Karpas-422 (cell line): ENCODE measurements around the gene RGL3. TPM values are rescaled to one million over a fixed set of nuclear protein-coding genes. Genes with fewer than 3 reads are reported as not detected.
A peak's percentile ranks its signal among the peaks of the same experiment; 100 is the strongest.
"Not testable (repeated sequence)": the region's sequence is repeated elsewhere in the genome, so short reads cannot be mapped to it uniquely, and the experiment has no call there.

Experiments used
- DNase-seq: peaks from one replicate; pipeline ENCODE4 v3.0.0-alpha.2; 2015
- H2AFZ ChIP-seq: fragments of 200-600 bp; sonication (generic); 2 replicates; pipeline ENCODE4 v1.6.1; 2014; ENCODE audit warnings: antibody characterized with exemption, low read length, mixed read lengths
- H3K27ac ChIP-seq: fragments of 200-600 bp; sonication (generic); 2 replicates; pipeline ENCODE4 v1.5.1; 2014; ENCODE audit warnings: mild to moderate bottlenecking, low read length, moderate library complexity
- H3K27me3 ChIP-seq: fragments of 200-600 bp; sonication (generic); 2 replicates; pipeline ENCODE4 v1.6.1; 2014; ENCODE audit warnings: low read length, mixed read lengths
- H3K36me3 ChIP-seq: fragments of 200-600 bp; sonication (generic); 2 replicates; pipeline ENCODE4 v1.6.1; 2014; ENCODE audit warnings: low read length, mixed read lengths; ENCODE audit not compliant: insufficient read depth
- H3K4me1 ChIP-seq: fragments of 200-600 bp; sonication (generic); 2 replicates; pipeline ENCODE4 v1.6.1; 2014; ENCODE audit warnings: mild to moderate bottlenecking, low read length, mixed read lengths
- H3K4me2 ChIP-seq: fragments of 200-600 bp; sonication (generic); 2 replicates; pipeline ENCODE4 v1.6.1; 2014; ENCODE audit warnings: low read length, low read depth, mild to moderate bottlenecking; ENCODE audit not compliant: poor library complexity, severe bottlenecking
- H3K4me3 ChIP-seq: fragments of 200-600 bp; sonication (generic); 2 replicates; pipeline ENCODE4 v1.5.1; 2014; ENCODE audit warnings: mild to moderate bottlenecking, antibody characterized with exemption, low read length, mixed read lengths
- H3K79me2 ChIP-seq: fragments of 200-600 bp; sonication (generic); 2 replicates; pipeline ENCODE4 v1.6.1; 2014; ENCODE audit warnings: mild to moderate bottlenecking, low read length, mixed read lengths
- H3K9ac ChIP-seq: fragments of 200-600 bp; sonication (generic); 2 replicates; pipeline ENCODE4 v1.6.0; 2014; ENCODE audit warnings: low read length
- H3K9me2 ChIP-seq: fragments of 200-600 bp; sonication (generic), shearing (Covaris generic); replicated peaks from 2 replicates; pipeline ENCODE4 v1.6.0; 2014; ENCODE audit warnings: mild to moderate bottlenecking, low read length, moderate library complexity; ENCODE audit not compliant: insufficient read depth
- H3K9me3 ChIP-seq: fragments of 300-700, 200-600 bp; sonication (generic); 2 replicates; pipeline ENCODE4 v1.6.1; 2014; ENCODE audit warnings: low read length, mixed read lengths
- H4K20me1 ChIP-seq: fragments of 200-600 bp; sonication (generic); 2 replicates; pipeline ENCODE4 v1.6.1; 2014; ENCODE audit warnings: mild to moderate bottlenecking, antibody characterized with exemption, low read length, low read depth; ENCODE audit not compliant: insufficient read depth
- total RNA-seq: library from RNA; depleted of rRNA; stranded (reverse); fragments of >200 nt; shearing (Covaris generic); gene quantifications from 2 replicates; pipeline ENCODE4 v1.2.3, GENCODE V29; 2014; ENCODE audit warnings: low replicate concordance; rRNA removed

Gene RGL3
- total RNA-seq, result 2.5 TPM in 1 of 2 replicates, not detected in the other

- Histone ChIP-seq H3K4me3 (no peak within 1 kb of the TSS), H4K20me1 (no peaks in the 10 kb centered on the region), H3K9me3 (no peaks in the 10 kb centered on the region), H3K9me2 (no peaks in the 10 kb centered on the region), H3K36me3 (no peaks in the 10 kb centered on the region), H3K4me1 (peaks cover 26% of the 10 kb centered on the region), H3K9ac (no peak within 1 kb of the TSS), H3K27me3 (no peaks in the 10 kb centered on the region), H3K4me2 (peak within 1 kb of the TSS; percentile 23), H3K27ac (no peak within 1 kb of the TSS), H2AFZ (no peak within 1 kb of the TSS), H3K79me2 (no peaks in the 10 kb centered on the region)
- DNase-seq, result no peak
These were observed at the start of gene RGL3 for GRCh38 chr19:11418549-11419506. Gene RGL3, minus strand, starts transcription at chr19:11419314. Its CDS starts 36 bp downstream, at chr19:11419278.

GRCh38 chr19:11468266-11468845 lies 49.2 kb upstream of the RGL3 start:
- not testable (repeated sequence) for H3K9ac ChIP-seq, H3K9me2 ChIP-seq, H3K4me1 ChIP-seq, H3K79me2 ChIP-seq, H4K20me1 ChIP-seq, H3K4me2 ChIP-seq, H2AFZ ChIP-seq, DNase-seq, H3K4me3 ChIP-seq, H3K9me3 ChIP-seq, H3K27ac ChIP-seq, H3K36me3 ChIP-seq, H3K27me3 ChIP-seq

GRCh38 chr19:11465600-11465999 lies 46.5 kb upstream of the RGL3 start:
- Histone ChIP-seq H4K20me1 (no peaks in the 10 kb centered on the region), H3K9me3 (no peaks in the 10 kb centered on the region), H3K79me2 (no peaks in the 10 kb centered on the region), H3K4me2 (no peak overlapping the region), H3K4me1 (no peaks in the 10 kb centered on the region), H3K9me2 (no peaks in the 10 kb centered on the region), H2AFZ (no peak overlapping the region), H3K9ac (no peak overlapping the region), H3K27me3 (no peaks in the 10 kb centered on the region), H3K4me3 (no peak overlapping the region), H3K27ac (no peak overlapping the region), H3K36me3 (no peaks in the 10 kb centered on the region)
- DNase-seq, result no peak

- H3K9me2 ChIP-seq, result no peaks in the 10 kb centered on the region
- H3K9me3 ChIP-seq, result no peaks in the 10 kb centered on the region
- H4K20me1 ChIP-seq, result no peaks in the 10 kb centered on the region
- DNase-seq, result no peak
- no peaks in the 10 kb centered on the region for H3K27me3 ChIP-seq
- no peak overlapping the region for H3K9ac ChIP-seq
- H3K79me2 ChIP-seq, result no peaks in the 10 kb centered on the region
- no peak overlapping the region for H2AFZ ChIP-seq
- H3K4me2 ChIP-seq, result no peak overlapping the region
- no peak overlapping the region for H3K4me3 ChIP-seq
- H3K36me3 ChIP-seq, result no peaks in the 10 kb centered on the region
- no peaks in the 10 kb centered on the region for H3K4me1 ChIP-seq
- H3K27ac ChIP-seq, result no peak overlapping the region
These were observed 45.5 kb upstream of the RGL3 start for GRCh38 chr19:11464333-11465265.

- Histone ChIP-seq H4K20me1 (no peaks in the 10 kb centered on the region), H3K36me3 (no peaks in the 10 kb centered on the region), H3K4me2 (no peak overlapping the region), H3K9me2 (no peaks in the 10 kb centered on the region), H3K4me1 (no peaks in the 10 kb centered on the region), H3K4me3 (no peak overlapping the region), H3K27ac (no peak overlapping the region), H3K79me2 (no peaks in the 10 kb centered on the region), H3K9me3 (no peaks in the 10 kb centered on the region), H3K27me3 (no peaks in the 10 kb centered on the region), H2AFZ (no peak overlapping the region), H3K9ac (no peak overlapping the region)
- no peak for DNase-seq
These were observed 44.3 kb upstream of the RGL3 start for GRCh38 chr19:11463391-11463790.

- H3K27ac ChIP-seq, result no peak overlapping the region
- no peak overlapping the region for H2AFZ ChIP-seq
- DNase-seq, result no peak
- no peaks in the 10 kb centered on the region for H4K20me1 ChIP-seq
- no peaks in the 10 kb centered on the region for H3K4me1 ChIP-seq
- H3K4me2 ChIP-seq, result no peak overlapping the region
- no peaks in the 10 kb centered on the region for H3K27me3 ChIP-seq
- no peaks in the 10 kb centered on the region for H3K36me3 ChIP-seq
- H3K9me2 ChIP-seq, result no peaks in the 10 kb centered on the region
- no peak overlapping the region for H3K9ac ChIP-seq
- no peak overlapping the region for H3K4me3 ChIP-seq
- no peaks in the 10 kb centered on the region for H3K9me3 ChIP-seq
- H3K79me2 ChIP-seq, result no peaks in the 10 kb centered on the region
These were observed 42.3 kb upstream of the RGL3 start for GRCh38 chr19:11461453-11461852.

- no peak overlapping the region for H3K4me3 ChIP-seq
- H3K27ac ChIP-seq, result no peak overlapping the region
- H3K79me2 ChIP-seq, result no peaks in the 10 kb centered on the region
- no peaks in the 10 kb centered on the region for H3K4me1 ChIP-seq
- DNase-seq, result no peak
- no peak overlapping the region for H3K9ac ChIP-seq
- no peak overlapping the region for H3K4me2 ChIP-seq
- H2AFZ ChIP-seq, result no peak overlapping the region
- no peaks in the 10 kb centered on the region for H3K9me3 ChIP-seq
- H4K20me1 ChIP-seq, result no peaks in the 10 kb centered on the region
- no peaks in the 10 kb centered on the region for H3K36me3 ChIP-seq
- H3K27me3 ChIP-seq, result no peaks in the 10 kb centered on the region
- no peaks in the 10 kb centered on the region for H3K9me2 ChIP-seq
These were observed 41.1 kb upstream of the RGL3 start for GRCh38 chr19:11460207-11460606.

GRCh38 chr19:11458912-11459311 lies 39.8 kb upstream of the RGL3 start:
- H3K79me2 ChIP-seq, H3K9ac ChIP-seq, H3K4me1 ChIP-seq, H4K20me1 ChIP-seq, H3K4me2 ChIP-seq, DNase-seq, H3K36me3 ChIP-seq, H3K9me3 ChIP-seq, H2AFZ ChIP-seq, H3K27me3 ChIP-seq, H3K9me2 ChIP-seq, H3K27ac ChIP-seq, H3K4me3 ChIP-seq: not testable (repeated sequence)
